Measurements from ENCODE around the gene TMEM86B.
"Not testable (repeated sequence)": the region's sequence is repeated elsewhere in the genome, so short reads cannot be mapped to it uniquely, and the experiment has no call there.

Gene TMEM86B

GRCh38 chr19:55220525-55220924, 8.0 kb downstream of the TMEM86B start:
- no peak for ATAC-seq
- no peak for DNase-seq

GRCh38 chr19:55216461-55217198, 11.9 kb downstream of the TMEM86B start:
- ATAC-seq (peak; percentile 75), DNase-seq (peak; percentile 69)

- ATAC-seq (no peak), DNase-seq (no peak)
Measured at GRCh38 chr19:55213547-55213946, 15.0 kb downstream of the TMEM86B start.

- peak; percentile 66 for DNase-seq
Measured at GRCh38 chr19:55212447-55212846, 16.1 kb downstream of the TMEM86B start.

DNA sequence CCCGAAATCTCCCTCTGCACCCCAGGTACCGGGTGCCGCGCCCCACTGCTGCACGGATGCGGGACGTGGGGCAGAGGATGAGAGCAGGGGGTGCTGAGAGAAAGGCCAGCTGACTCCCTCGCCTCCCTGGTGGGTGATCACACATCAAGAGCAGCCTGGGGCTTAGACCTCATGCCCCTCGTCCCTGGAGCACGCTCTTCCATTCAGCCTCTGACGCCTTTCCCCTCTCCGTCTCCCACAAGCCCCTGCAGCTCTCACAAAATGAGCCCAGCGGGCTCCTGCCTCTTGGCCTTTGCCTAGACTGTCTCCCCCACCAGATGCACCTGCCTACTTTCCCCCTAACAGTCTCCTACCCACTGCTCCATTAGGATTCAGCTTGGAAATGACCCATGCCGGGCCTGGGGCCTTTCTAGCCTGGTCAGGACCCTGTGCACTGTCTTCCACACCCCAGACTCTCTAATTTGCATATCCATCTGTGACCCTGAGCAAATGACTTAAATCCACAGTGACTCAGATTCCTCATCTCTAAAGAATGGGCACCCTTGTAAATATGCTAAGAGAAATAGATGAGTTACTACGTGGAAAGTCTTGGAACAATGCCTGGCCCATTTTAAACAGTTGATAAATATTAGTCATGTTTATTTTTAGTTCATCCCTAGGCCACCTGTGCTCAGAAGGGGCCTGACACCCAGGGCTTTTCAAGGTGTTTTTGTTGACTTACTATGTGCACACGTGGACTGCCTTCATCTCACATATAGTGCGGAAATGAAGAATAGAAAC, 18.7 kb downstream of the TMEM86B start:
- ATAC-seq: no peak
- DNase-seq: no peak

More at GRCh38 chr19:55212447-55212846, 16.1 kb downstream of the TMEM86B start:
- peak; percentile 33 for ATAC-seq

GRCh38 chr19:55208880-55209692, 19.5 kb downstream of the TMEM86B start, which contains the start of gene PTPRH:
TSS of gene PTPRH (minus strand) at chr19:55209501. CDS start at chr19:55209433, 68 bp downstream.
- ATAC-seq (no peak), DNase-seq (no peak)

DNA sequence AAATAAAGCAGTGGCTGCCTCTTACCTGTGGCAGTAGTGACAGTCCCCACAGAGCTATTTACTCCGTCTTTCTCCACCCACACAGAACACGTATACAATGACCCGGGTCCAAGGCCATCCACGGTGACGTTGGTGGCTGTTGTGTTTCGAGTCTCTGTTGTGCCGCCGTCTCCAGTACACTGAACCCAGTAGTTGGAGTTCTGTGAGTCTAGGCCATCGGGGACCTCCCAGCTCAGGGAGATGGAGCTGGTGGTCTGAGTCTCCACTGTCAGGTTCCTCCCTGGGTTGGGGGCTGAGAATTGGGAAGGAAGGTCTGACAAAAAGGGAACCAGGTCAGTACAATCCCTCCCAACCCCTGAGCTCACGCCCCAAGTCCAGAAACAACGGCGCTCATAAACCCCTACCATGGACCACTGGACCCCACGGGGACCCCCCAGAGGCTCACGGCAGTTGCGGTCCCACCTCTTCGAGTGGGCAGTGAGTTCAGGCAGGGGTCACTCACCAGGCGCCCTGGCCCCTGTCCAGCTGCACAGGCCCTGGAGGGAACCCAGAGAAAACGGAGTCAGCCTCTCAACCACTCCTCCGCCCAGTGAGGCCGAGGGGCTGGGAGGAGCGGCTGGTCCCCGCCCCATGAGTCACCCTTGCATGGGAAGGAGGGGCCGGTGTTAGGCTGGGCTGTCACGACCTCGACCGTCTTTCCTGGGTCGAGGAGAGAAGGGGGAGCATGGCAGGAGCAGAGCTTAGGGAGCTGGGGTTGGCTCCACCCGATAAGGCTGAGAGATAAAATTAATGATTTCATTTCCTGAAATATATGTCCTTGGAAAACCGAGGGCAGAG, 21.7 kb downstream of the TMEM86B start:
- ATAC-seq (peak; percentile 89), DNase-seq (peak; percentile 68)

DNA sequence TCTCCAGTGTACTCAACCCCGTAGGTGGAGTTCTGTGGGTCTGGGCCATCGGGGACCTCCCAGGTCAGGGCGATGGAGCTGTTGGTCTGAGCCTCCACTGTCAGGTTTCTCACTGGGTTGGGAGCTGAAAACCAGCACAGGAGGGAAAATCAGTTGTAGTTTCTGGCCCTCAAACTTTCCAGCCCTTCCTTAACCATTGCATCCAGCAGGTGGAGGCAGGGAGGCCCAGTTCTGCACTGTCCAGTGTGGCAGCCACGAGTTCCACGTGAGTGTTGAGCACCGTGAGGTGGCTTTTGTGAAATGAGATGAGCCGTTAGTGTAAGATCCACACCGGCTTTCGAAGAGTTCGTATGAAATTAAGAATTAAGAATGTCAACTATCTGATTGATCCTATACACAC, 26.4 kb downstream of the TMEM86B start:
- ATAC-seq, DNase-seq: not testable (repeated sequence)

- DNase-seq: no peak
- no peak for ATAC-seq
Measured at GRCh38 chr19:55199620-55200204, 28.9 kb downstream of the TMEM86B start.

DNA sequence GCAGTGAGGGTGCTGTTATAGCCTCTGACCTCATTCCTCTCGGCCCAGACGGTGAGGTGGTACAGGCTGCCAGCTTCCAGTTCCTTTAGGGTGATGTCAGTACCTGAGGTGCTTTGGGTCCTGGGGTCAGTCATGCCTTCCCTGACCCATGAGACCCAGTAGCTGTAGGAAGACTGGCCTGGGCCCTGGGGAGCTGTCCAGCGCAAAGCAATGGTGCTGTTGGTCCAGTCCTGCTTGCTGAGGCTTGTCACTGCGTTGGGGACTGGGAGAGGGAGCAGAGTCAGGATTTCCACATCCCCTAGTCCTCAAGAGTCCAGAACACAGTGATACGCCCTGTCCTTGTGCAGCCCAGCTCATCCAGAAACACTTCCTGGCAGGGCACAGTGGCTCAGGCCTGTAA, 29.9 kb downstream of the TMEM86B start:
- ATAC-seq: no peak

DNA sequence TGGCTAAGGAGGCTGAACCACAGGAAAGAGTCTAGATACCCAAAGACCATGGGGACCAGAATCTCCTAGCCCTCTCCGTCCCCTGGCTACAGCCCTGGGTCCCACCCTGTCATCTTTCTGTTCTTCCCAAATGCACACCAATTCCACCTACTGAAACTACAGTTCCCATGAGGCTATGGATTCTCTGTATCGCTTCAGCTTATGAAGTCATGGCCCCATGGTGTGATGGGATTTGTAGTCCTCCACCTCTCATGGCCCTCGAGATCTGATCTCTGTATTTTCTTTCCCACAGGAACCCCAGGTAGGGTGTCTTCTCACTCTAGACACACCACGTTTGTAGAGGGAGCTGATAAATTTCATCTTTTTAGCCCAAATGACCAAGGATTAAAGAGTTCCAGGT, 31.0 kb downstream of the TMEM86B start:
- ATAC-seq (no peak), DNase-seq (no peak)

More for the DNA sequence above, 29.9 kb downstream of the TMEM86B start:
- no peak for DNase-seq

DNA sequence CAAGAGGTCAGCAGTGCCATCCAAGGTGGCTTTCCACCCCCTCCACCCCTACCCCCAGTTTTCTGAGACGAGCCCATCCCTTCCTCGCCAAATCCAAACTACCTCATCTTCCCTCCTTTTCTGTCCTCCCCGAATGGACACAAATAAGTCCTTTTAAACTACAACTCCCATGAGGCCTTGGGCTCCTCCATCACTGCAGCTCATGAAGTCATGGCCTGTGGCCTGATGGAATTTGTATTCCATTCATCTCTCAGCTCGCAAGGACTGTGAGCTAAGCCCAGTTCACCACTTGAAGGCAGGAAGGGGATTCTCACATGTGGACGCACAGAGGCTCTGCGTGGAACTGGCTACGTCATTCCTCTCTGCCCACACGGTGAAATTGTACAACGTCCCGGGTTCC, 31.8 kb downstream of the TMEM86B start:
- ATAC-seq: no peak
- no peak for DNase-seq

DNA sequence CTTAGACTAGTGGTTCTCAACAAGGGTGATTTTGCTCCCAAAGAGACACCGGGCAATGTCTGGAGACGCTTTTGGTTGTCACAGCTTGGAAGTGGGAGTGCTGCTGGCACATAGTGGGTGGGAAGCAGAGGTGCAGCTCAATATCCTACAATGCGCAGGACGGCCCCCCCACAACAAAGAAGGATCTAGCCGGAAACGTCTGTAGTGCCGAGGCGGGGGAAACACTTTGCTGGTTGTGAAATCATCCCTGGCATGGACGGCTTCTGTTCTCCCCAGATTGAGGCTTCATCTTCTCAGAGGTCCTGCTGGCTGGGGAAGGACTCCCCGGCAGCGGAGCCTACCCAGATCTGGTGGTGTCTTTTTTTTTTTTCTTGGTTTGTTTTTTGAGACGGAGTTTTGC, 35.1 kb downstream of the TMEM86B start:
- no peak for ATAC-seq
- no peak for DNase-seq

GRCh38 chr19:55189403-55189835, 39.1 kb downstream of the TMEM86B start:
- ATAC-seq (no peak), DNase-seq (no peak)

DNA sequence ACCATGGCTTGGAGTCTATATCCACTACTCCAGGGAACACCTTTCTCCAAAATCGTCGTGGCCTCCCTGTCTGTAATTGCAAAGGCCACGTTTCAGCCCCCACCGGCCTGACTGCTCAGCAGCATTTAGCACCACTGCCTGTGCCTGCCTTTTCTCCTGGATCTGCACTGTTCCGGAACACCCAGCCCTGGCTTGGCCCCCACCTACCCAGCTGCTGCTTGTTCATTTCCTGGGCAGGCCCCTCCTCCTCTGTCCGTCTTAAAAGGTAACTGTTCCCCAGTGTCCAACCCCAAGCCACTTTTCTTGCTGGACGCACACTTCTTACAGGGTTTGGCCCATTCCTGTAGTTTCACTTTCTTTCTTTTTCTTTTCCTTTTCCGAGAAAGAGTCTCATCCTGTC, 39.9 kb downstream of the TMEM86B start:
- ATAC-seq (no peak), DNase-seq (no peak)

DNA sequence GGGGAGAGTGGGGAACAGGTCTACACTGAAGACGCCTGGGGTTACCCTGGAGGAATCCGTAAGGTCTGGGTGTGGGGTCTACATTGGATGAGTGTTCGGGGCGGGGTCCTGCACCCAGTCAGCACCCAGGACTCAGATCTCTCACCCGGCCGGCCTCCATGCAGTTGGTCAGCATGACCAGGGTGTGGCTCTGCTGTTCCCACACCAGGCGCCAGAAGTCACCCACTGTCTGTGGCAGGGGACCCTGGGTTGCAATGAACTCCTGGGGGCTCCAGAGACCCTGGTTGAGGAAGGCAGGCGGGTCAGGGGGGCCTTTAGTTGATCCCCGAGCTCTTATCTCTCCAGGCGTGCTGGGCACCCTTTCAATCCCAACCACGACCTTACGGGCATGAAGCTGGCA, 42.5 kb downstream of the TMEM86B start:
- ATAC-seq (no peak), DNase-seq (no peak)

DNA sequence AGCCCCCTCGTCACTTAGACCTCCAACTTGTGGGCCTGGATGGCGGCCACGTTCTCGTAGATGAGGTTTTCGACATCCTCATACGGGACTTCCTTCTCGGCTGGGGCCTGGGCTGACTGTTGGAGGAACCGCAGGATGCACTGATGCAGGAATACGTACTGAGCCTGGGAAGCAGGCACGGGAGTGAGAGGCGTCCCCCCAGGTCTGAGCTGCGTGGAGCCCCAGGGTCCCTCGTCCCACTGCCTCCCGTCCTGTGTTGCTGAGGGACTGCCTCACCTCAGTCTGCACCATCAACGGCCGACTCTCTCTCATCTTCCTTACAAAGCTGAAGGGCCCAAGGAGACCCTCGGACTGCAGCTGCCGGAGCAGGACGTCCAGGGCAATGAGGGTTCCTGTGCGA, 46.8 kb downstream of the TMEM86B start:
- ATAC-seq (no peak), DNase-seq (no peak)

DNA sequence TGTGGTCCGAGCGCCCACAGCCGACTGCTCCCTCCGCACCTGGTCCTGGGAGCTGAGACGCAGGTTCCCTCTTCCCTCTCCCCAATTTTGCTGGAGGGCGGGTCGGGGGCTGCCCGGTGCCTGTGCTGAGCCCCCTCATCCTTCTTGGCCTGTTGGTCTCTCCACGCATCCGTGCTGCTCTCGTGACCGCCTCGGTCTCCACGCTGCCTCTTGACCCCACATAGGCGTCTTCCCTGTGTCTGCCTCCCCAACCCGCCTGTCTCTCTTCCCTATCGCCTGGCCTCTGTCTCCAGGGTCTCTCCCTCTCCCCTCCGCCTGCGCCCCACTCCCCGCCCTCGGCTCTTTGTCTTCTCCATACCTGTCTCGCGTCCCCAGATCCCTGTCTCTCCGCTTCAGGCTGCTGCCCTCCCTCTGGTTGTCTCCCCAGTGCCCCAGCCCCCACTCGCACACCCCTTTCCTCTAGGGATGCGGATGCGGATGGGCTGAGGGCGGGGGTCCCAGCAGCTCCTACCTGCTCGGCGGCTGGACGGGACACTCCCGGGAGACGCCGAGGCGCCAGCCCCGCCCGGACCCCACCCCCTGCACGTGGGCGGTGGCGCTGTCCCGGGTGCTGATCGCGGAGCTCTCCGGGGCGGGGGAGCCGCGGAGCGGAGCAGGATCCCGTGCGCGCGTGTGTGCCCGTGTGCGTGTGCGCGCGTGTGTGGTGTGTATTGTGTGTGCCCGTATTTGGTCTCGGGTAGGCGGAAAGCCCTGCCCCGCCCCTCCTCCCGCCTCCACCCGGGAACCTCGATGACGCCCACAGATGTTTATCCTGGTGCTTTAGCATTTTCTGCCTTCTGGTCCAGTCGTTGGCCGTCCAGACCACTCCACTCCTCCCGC, 48.7 kb downstream of the TMEM86B start, which contains the start of gene SYT5:
TSS of gene SYT5 (minus strand) at position 684 of the 879 bp plus-strand sequence. CDS start 1,248 bp downstream, outside the sequence.
- ATAC-seq: peak; percentile 33
- peak; percentile 78 for DNase-seq

- ATAC-seq: peak; percentile 86
- DNase-seq: peak; percentile 93
Measured at GRCh38 chr19:55178781-55179599, 49.6 kb downstream of the TMEM86B start.

Measured in stimulated activated naive CD8-positive, alpha-beta T cell treated with anti-CD3 and anti-CD28 coated beads, Interleukin-15, Interleukin-2, amounts not matched to agents 100 U/mL and 50 U/mL, for 24 hours (primary cell).